Ureter (tissue), 1 donor: ENCODE measurements around the gene FAF1. TPM values are rescaled to one million over a fixed set of nuclear protein-coding genes. Genes with fewer than 3 reads are reported as not detected.
"Not testable (repeated sequence)": the region's sequence is repeated elsewhere in the genome, so short reads cannot be mapped to it uniquely, and the experiment has no call there.

ENCODE experiments used
- DNase-seq: peaks from one replicate; pipeline ENCODE4 v3.0.0-alpha.2; 2020; ENCODE audit warnings: low spot score
- total RNA-seq: library from RNA; stranded (reverse); gene quantifications from one replicate; pipeline ENCODE4 v1.2.4, GENCODE V29; 2023
- donor health status: DM: yes; HTN: yes; CAD: no.

FAF1 gene
- total RNA-seq = 80.6 TPM

GRCh38 chr1:50959913-50960844 lies at the start of gene FAF1:
FAF1 (minus strand) TSS chr1:50960267; CDS start chr1:50959811, 456 bp downstream.
- DNase-seq = peak; percentile 98

- DNase-seq = no peak
These were observed 49.3 kb upstream of the FAF1 start for GRCh38 chr1:51009381-51009780.

GRCh38 chr1:51005549-51005948 lies 45.5 kb upstream of the FAF1 start:
- not testable (repeated sequence) for DNase-seq

- DNase-seq = no peak
These were observed 42.4 kb upstream of the FAF1 start for GRCh38 chr1:51002516-51002915.

- no peak for DNase-seq
These were observed 40.6 kb upstream of the FAF1 start for GRCh38 chr1:51000651-51001050.

GRCh38 chr1:51000160-51000559 lies 40.1 kb upstream of the FAF1 start:
- DNase-seq = no peak

GRCh38 chr1:50999375-50999774 lies 39.3 kb upstream of the FAF1 start:
- not testable (repeated sequence) for DNase-seq

GRCh38 chr1:50996083-50996482 lies 36.0 kb upstream of the FAF1 start:
- no peak for DNase-seq

- no peak for DNase-seq
These were observed 35.6 kb upstream of the FAF1 start for GRCh38 chr1:50995651-50996050.

- no peak for DNase-seq
These were observed 34.9 kb upstream of the FAF1 start for GRCh38 chr1:50994997-50995396.

- DNase-seq = no peak
These were observed 33.6 kb upstream of the FAF1 start for GRCh38 chr1:50993645-50994044.

- DNase-seq = no peak
These were observed 32.7 kb upstream of the FAF1 start for GRCh38 chr1:50992532-50993318.

- no peak for DNase-seq
These were observed 29.6 kb upstream of the FAF1 start for GRCh38 chr1:50989694-50990093.

- no peak for DNase-seq
These were observed 26.6 kb upstream of the FAF1 start for GRCh38 chr1:50986653-50987052.

GRCh38 chr1:50985094-50985493 lies 25.0 kb upstream of the FAF1 start:
- DNase-seq = no peak

GRCh38 chr1:50983219-50983802 lies 23.2 kb upstream of the FAF1 start:
- no peak for DNase-seq

GRCh38 chr1:50982611-50983010 lies 22.5 kb upstream of the FAF1 start:
- no peak for DNase-seq

GRCh38 chr1:50981741-50982140 lies 21.7 kb upstream of the FAF1 start:
- DNase-seq = no peak

- DNase-seq = no peak
These were observed 20.4 kb upstream of the FAF1 start for GRCh38 chr1:50980505-50980904.

GRCh38 chr1:50979937-50980336 lies 19.9 kb upstream of the FAF1 start:
- DNase-seq = no peak

- DNase-seq = no peak
These were observed 19.1 kb upstream of the FAF1 start for GRCh38 chr1:50978852-50979781.
